IPS-18c (cell line): ENCODE results near the gene CEP57.
"Not testable (repeated sequence)": the region's sequence is repeated elsewhere in the genome, so short reads cannot be mapped to it uniquely, and the experiment has no call there.

Experiments
- H3K4me3 ChIP-seq: 2 replicates; pipeline ENCODE4 v1.7.0; 2013; ENCODE audit warnings: low read depth, mild to moderate bottlenecking, low read length, moderate library complexity; ENCODE audit not compliant: insufficient read depth
- H3K9me3 ChIP-seq: one replicate; pipeline ENCODE4 v1.6.1; 2013; ENCODE audit warnings: mild to moderate bottlenecking, low read length, moderate library complexity; ENCODE audit not compliant: control insufficient read depth, insufficient read depth

The CEP57 gene

DNA sequence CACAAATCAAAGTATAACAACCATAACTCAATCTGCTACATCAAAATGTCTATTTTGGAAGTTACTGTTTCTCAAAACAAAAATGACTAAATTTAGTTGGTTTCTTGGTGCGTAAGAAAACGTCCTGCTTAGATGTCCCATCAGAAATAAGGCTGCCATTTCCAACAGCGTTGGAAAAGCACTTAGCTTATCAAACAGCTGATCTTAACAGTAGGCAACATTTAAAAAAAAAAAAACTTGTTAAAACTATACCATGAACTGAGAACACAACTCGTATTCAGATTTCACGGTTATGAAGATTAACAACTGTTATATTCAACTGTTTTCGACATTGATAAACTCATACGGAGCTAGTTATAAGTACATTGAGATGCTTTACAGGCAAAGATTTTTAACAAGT, 2.4 kb downstream of the CEP57 start:
- H3K4me3 ChIP-seq, result no peak overlapping the region
- no peaks in the 10 kb centered on the region for H3K9me3 ChIP-seq

DNA sequence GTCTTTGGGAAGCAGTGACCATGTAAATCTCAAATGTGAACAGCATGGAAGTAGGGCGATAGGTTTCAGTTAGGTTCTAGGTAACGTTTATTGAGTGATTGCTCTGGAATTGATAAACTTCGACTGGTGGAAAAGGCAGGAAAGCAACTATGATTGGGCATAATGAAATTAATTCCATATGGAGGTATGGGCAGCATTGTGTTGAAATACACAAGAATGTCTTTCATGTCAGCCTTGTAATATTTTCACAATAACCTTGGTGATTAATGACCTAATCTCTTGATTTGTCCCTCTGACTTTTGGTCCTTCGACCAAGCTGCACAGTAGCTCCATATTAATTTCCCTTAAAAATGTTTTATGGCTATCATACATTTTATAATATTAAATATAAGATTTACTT, 2.8 kb downstream of the CEP57 start:
- Histone ChIP-seq H3K4me3 (no peak overlapping the region), H3K9me3 (no peaks in the 10 kb centered on the region)

DNA sequence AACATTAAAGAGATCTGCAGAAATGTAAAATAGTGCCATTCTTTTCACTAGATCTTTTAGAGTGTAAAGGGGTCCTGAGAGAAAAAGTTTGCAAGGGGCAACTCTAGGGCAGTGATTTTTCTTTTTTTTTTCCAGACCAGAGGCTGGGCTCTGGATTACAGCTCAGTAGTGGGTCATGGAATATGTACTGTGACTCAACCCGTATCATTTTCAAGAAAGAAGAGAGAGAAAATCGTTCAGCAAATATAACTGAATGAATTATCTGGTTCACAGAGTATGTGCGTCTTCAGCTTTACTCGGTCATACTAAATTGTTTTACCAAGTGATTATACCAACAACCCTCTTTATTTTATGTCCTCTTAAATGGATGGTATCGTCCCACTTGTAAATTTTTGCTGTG, 3.8 kb downstream of the CEP57 start:
- Histone ChIP-seq H3K9me3 (no peaks in the 10 kb centered on the region), H3K4me3 (no peak overlapping the region)

DNA sequence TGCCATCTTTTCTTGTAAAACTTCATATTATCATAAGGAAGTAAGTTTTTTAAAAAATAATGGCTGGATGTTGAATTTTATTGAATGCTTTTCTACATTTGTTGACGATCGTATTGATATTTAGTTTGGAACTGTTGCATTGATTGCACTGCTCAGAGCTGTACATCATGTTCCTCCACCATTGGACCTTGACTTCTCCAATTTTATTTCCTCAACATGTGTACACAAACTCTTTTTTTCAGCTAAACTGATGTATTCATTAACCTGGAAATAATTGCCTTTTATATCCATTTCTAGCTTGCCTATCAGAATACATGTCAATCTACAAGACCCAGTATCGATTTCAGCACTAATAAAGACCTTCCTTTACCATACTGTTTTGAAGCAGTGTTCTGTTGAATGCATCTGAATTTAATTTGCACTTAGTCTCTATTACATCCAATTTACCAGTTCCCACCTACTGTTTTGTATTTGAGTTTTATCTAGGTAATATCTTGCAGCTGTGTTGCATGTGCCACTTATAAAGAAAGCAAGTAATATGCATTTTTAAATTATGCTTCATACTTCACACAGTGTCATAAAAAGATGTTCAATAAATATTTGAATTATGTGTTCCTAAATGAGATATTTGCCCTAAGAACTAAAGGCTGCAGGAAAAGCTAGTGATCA, 5.5 kb downstream of the CEP57 start:
- Histone ChIP-seq H3K4me3 (no peak overlapping the region), H3K9me3 (no peaks in the 10 kb centered on the region)

DNA sequence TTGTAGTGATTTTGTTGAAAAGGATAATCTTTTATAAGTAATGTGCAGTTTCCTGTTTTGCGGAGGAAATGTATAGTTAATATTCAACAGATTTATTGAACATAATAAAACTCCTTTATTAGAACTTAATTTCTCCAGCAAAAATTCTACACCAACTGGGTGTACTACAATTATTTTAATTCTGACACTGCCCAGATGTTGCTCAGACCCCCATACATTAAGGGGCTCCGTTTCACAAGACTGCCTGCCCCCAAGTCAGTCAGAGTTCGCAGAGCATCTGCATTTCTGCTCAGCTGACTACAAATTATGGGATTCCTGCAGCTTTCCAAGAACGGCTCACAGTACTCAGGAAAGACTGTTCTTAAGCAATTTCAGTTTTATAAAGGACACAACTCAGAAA, 6.2 kb downstream of the CEP57 start:
- Histone ChIP-seq H3K9me3 (no peaks in the 10 kb centered on the region), H3K4me3 (no peak overlapping the region)

DNA sequence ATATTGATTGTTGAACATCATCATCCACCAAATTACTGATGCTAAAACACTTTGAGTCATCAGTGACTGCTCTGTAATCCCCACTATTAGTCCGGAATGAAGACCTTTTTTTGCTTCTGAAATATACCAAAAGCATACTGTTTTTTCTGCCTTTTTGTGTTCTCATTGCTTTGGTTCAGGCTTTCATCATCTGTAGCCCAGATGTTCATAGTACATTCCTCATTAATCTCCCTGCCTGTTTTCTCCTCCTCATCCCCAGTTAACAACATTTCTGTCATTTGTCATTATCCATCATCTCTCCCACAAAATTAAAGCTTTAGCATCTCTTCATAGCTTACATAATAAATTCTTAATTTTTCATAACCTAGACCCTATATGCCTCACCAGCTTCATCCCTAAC, 9.2 kb downstream of the CEP57 start:
- no peak overlapping the region for H3K4me3 ChIP-seq
- no peaks in the 10 kb centered on the region for H3K9me3 ChIP-seq

DNA sequence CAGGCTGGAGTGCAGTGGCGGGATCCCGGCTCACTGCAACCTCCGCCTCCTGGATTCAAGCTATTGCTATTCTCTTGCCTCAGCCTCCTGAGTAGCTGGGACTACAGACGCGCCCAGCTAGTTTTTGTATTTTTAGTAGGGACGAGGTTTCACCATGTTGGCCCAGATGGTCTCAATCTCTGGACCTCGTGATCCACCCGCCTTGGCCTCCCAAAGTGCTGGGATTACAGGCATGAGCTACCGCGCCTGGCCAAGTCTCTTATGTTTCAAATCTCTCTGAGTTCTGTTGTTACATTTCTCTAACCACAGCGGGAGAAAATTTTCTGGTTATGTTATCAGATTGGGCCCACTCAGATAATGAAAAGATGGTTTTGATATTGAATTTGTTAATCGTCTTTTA, 10.1 kb downstream of the CEP57 start:
- Histone ChIP-seq H3K9me3 (no peaks in the 10 kb centered on the region), H3K4me3 (no peak overlapping the region)

DNA sequence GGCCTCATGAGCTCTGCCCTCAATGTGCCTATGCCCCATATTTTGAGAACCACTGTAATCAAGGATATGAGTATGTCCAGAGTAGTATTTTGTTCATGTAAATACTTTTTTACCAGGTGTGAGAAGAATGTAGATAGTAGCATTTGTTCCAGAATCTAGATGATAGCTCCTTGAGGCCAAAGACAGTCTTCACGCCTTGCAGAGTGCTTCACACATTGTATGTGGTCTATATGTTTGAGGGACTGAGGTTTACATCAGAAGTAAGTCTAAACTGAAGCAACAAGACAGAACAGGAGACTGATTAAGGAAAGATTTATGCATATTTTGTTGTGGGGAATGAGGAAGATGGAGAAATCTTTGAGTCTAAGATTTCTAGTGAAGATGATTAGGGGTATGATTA, 12.5 kb downstream of the CEP57 start:
- Histone ChIP-seq H3K9me3 (peaks cover 3% of the 10 kb centered on the region), H3K4me3 (no peak overlapping the region)

DNA sequence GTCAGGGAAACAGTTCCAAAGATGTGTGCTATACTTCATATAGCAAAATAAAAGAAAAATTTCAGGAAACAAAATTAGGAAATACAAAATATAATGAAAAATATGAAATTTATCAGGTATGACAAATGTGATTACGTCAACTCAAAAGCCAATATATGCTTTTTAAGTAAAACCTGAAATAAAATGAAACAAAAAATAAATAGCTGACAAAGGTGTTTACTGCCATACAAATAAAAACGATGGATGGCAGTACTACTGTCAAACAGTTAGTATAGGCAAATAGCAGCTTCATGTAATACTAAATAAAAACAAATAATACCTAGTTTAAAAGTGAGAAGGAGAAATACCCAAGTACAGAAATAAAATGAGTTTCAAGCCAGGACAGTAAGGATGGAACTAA, 13.7 kb downstream of the CEP57 start:
- H3K4me3 ChIP-seq, result no peak overlapping the region
- peaks cover 3% of the 10 kb centered on the region for H3K9me3 ChIP-seq

DNA sequence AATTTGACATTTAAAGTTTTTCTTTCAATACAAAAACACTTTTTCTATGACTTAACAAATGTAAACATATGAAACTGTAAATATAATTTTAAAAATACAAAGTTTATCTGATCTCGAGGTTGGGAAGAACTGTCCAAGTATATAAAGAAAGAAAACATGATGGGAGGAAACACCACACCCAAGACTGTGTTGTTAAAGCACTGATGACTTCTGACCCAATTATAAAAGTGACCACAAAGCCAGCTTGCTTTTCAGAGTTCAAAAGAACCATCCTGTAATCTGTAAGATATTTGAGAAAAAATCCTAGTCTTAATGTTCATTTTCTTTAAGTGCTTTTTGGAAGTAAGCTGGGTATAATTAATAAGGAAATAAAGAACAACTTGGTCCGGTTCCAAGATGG, 15.6 kb downstream of the CEP57 start:
- no peak overlapping the region for H3K4me3 ChIP-seq
- peaks cover 3% of the 10 kb centered on the region for H3K9me3 ChIP-seq

DNA sequence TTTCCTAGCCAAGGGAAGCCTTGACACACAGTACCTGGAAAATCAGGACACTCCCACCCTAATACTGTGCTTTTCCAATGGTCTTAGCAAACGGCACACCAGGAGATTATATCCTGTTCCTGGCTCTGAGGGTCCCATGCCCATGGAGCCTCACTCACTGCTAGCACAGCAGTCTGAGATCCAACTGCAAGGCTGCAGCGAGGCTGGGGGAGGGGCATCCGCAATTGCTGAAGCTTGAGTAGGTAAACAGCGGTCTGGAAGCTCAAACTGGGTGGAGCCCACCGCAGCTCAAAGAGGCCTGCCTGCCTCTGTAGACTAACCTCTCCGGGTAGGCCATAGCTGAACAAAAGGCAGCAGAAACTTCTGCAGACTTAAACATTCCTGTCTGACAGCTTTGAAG, 16.2 kb downstream of the CEP57 start:
- H3K9me3 ChIP-seq, H3K4me3 ChIP-seq: not testable (repeated sequence)

DNA sequence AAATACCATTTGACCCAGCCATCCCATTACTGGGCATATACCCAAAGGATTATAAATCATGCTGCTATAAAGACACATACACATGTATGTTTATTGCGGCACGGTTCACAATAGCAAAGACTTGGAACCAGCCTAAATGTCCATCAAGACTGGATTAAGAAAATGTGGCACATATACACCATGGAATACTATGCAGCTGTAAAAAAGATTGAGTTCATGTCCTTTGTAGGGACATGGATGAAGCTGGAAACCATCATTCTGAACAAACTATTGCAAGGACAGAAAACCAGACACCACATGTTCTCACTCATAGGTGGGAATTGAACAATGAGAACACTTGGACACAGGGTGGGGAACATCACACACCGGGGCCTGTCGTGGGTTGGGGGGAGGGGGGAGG, 20.8 kb downstream of the CEP57 start:
- not testable (repeated sequence) for H3K4me3 ChIP-seq, H3K9me3 ChIP-seq

DNA sequence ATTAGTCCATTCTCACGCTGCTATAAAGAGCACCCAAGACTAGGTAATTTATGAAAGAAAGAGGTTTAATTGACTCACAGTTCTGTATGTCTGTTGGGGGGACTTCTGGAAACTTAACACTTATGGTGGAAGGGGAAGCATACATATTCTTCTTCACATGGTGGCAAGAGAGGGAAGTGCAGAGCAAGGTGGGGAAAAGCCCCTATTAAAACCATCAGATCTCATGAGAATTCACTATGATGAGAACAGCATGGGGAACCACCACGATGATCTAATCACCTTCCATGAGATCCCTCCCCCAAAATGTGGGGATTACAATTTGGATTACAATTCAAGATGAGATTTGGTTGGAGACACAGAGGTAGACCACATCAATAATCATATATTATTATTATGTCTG, 25.7 kb downstream of the CEP57 start:
- Histone ChIP-seq H3K9me3 (no peaks in the 10 kb centered on the region), H3K4me3 (no peak overlapping the region)

DNA sequence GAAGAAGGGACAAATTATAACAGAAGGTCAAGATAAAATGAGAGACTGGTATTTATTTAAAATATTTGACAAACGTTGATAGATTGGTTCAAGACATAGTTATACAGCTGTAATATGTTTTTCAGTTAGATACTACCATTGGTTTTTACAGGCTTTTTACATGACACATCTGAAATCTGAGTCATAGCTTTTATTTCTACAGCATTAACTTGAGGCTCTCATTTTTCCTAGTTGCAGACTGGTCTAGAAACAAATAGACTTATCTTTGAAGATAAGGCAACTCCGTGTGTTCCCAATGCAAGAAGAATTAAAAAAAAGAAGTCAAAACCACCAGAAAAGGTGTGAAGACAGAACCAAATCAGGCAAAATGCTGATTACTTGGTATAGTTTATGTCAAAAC, 31.3 kb downstream of the CEP57 start:
- no peaks in the 10 kb centered on the region for H3K9me3 ChIP-seq
- H3K4me3 ChIP-seq, result no peak overlapping the region

DNA sequence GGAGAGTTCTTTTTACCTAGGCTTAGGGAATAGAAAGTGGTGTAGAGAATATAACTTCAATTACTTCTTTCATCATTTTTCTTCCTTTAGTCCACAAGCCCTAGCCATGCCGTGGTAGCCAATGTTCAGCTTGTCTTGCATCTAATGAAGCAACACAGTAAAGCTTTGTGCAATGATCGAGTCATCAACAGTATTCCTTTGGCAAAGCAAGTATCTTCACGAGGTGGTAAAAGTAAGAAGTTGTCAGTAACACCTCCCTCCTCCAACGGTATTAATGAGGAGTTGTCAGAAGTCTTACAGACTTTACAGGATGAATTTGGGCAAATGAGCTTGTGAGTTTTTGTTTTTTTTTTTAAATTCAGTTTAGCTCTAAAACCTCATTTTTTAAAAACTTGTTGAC, 37.4 kb downstream of the CEP57 start:
- Histone ChIP-seq H3K9me3 (no peaks in the 10 kb centered on the region), H3K4me3 (no peak overlapping the region)

DNA sequence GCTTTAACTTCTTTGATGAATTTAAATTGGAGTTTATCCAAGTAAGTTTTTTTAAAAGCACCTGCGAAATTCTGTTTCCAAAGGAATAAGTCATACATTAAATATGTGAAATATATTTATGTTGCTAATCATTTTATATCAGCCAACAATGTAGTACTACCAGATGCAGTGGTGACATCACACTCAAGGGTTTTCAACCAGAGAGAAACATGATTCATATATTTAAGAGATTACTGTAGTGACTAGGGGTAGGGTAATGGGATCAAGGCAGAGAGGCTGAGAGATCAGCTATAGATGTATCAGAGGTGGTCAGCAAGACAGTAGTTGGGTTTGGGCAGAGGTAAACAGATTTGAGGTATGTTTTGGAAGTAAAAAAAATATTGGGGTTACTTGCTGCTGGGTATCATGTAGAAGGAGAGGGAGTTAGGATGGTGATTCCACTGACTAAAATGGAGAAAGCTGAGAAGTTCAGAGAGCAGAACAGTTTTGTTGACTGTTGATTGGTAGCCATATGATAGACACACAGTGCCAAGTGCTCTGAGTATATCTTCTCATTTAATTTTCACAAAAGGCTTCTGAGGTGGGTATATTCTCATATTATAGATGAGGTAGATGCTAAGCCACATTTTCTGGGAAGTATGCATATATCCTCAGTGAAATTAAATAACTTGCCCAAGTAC, 39.4 kb downstream of the CEP57 start:
- H3K4me3 ChIP-seq, result no peak overlapping the region
- H3K9me3 ChIP-seq, result no peaks in the 10 kb centered on the region

DNA sequence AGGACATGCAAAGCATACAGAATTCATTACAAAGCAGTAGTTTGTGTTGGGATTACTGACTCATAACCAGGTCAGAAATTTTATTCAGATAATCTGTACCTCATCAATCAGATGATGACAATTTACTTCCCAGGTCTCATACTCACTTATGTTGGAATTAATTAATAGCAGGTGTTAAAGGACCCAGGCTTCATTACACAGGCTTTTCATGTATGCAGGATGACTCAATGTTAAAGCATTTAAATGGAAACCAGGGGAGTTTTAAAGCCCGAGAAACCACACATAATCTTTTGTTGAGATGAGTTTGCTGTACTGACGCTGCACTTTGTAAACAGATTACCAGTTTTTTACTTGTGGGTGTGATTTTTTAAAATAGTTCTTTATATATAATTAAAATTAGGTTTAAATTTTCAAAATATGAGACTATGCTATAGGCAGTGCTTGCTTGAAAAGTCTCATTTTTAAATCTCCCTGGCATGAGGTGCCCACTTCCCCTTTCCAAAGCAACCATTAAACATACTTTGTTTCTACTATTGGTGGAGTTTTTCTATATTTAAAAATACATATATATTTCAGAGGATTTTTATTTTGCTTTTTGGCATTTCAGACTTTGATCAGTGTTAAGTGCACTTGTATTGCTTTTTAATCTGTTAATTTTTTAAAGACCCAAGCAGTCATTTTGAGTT, 41.0 kb downstream of the CEP57 start:
- H3K9me3 ChIP-seq, result no peaks in the 10 kb centered on the region

DNA sequence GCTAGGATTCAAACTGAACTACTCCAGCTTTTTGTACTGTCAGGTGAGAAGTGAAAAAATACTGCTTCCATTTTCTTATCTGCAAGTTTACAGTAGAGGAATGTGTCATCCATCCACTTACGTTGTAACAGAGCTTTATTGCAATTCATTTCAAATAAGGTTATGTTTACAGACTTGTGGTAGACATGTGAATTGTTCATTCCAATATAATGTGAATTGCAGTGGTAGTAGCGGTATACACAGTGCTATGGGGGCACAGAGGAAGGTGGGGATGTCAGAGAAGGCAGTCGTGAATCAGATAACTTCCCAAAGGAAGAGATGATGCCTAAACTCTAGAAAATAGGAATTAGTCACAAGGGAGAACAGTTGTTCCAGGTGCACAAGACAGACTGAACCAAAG, 42.5 kb downstream of the CEP57 start:
- H3K9me3 ChIP-seq, result no peaks in the 10 kb centered on the region
- no peak overlapping the region for H3K4me3 ChIP-seq

More for the DNA sequence above, 41.0 kb downstream of the CEP57 start:
- no peak overlapping the region for H3K4me3 ChIP-seq
